Ectodermal cell (in vitro differentiated cells): Measurements from ENCODE around the gene SESTD1.
"Not testable (repeated sequence)": the region's sequence is repeated elsewhere in the genome, so short reads cannot be mapped to it uniquely, and the experiment has no call there.

Source experiments
- H3K27ac ChIP-seq: 2 replicates; pipeline ENCODE4 v1.7.0; 2013; ENCODE audit warnings: mild to moderate bottlenecking, low read depth, low read length; ENCODE audit not compliant: insufficient read depth, poor library complexity, severe bottlenecking
- H3K27me3 ChIP-seq: 2 replicates; pipeline ENCODE4 v1.7.0; 2013; ENCODE audit warnings: mild to moderate bottlenecking, low read length; ENCODE audit not compliant: insufficient read depth, control insufficient read depth, poor library complexity, severe bottlenecking
- H3K36me3 ChIP-seq: one replicate; pipeline ENCODE4 v1.7.0; 2013; ENCODE audit warnings: low read length; ENCODE audit not compliant: control insufficient read depth, insufficient read depth
- H3K4me1 ChIP-seq: one replicate; pipeline ENCODE4 v1.7.0; 2013; ENCODE audit warnings: low read length; ENCODE audit not compliant: control insufficient read depth, insufficient read depth
- H3K4me3 ChIP-seq: 2 replicates; pipeline ENCODE4 v1.7.0; 2013; ENCODE audit warnings: low read depth, low read length, control low read depth; ENCODE audit not compliant: insufficient read depth
- H3K9me3 ChIP-seq: 2 replicates; pipeline ENCODE4 v1.7.0; 2013; ENCODE audit warnings: mild to moderate bottlenecking, low read length, moderate library complexity; ENCODE audit not compliant: control insufficient read depth
- WGBS, 2 experiments: methylation state at CpG; one replicate each; pipeline ENCODE4 v1.1.7; 2013; ENCODE audit warnings: missing lambda C conversion rate in 2 of 2; 5-methylcytosine and 5-hydroxymethylcytosine counted together

The SESTD1 gene

DNA sequence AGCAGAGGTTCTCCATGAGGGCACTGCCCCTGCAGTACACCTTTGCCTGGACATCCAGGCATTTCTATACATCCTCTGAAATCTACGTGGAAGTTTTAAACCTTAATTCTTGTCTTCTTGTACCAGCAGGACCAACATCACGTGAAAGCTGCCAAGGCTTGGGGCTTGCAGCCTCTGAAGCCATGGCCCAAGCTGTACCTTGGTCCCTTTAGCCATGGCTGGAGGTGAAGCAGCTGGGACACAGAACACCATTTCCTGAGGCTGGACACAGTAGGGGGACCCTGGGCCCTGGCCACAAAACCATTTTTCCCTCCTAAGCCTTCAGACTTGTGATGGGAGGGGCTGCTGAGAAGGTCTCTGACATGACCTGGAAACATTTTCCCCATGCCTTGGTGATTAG, 181.9 kb downstream of the SESTD1 start:
- Histone ChIP-seq H3K36me3 (no peaks in the 10 kb centered on the region), H3K9me3 (no peaks in the 10 kb centered on the region), H3K4me3 (no peak overlapping the region), H3K4me1 (no peaks in the 10 kb centered on the region), H3K27me3 (no peaks in the 10 kb centered on the region), H3K27ac (no peak overlapping the region)
- WGBS, 2 experiments = 93 to 94% methylated on average over 2 of the region's 2 CpGs

DNA sequence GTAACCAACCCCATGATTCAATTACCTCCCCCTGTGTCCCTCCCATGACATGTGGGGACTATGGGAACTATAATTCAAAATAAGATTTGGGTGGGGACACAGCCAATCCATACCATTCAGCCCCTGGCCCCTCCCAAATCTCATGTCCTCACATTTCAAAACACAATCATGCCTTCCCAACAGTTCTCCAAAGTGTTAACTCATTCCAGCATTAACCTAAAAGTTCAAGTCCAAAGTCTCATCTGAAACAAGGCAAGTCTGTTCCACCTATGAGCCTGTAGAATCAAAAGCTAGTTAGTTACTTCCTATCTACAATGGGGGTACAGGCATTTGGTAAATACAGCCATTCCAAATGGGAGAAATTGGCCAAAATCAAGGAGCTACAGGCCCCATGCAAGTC, 182.7 kb downstream of the SESTD1 start:
- no peaks in the 10 kb centered on the region for H3K4me1 ChIP-seq

DNA sequence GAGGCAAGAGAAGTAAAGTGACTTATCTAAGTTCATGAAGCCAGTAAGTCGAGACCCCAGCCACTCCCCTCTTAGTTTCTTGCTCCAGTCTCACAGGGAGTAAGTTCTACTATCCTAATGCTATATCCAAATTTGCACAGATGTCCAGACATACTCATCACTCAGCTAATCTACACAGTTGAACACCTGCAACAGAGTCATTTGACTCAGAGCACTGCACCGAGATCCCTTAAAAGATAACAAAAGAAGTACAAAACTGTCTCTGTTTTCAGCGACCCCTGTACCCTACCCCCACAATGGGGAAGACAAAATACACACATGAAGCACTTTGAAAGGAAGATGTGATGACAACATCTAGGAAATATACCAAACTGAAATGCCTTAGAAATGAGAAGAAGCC, 192.1 kb downstream of the SESTD1 start:
- H3K4me1 ChIP-seq = no peaks in the 10 kb centered on the region
- H3K4me3 ChIP-seq = no peak overlapping the region
- no peaks in the 10 kb centered on the region for H3K27me3 ChIP-seq
- no peak overlapping the region for H3K27ac ChIP-seq
- 90 to 97% methylated on average over 3 of the region's 3 CpGs for WGBS, 2 experiments
- no peaks in the 10 kb centered on the region for H3K9me3 ChIP-seq
- no peaks in the 10 kb centered on the region for H3K36me3 ChIP-seq

More for the DNA sequence above, 182.7 kb downstream of the SESTD1 start:
- Histone ChIP-seq H3K36me3 (no peaks in the 10 kb centered on the region), H3K27me3 (no peaks in the 10 kb centered on the region), H3K4me3 (no peak overlapping the region), H3K27ac (no peak overlapping the region), H3K9me3 (no peaks in the 10 kb centered on the region)

DNA sequence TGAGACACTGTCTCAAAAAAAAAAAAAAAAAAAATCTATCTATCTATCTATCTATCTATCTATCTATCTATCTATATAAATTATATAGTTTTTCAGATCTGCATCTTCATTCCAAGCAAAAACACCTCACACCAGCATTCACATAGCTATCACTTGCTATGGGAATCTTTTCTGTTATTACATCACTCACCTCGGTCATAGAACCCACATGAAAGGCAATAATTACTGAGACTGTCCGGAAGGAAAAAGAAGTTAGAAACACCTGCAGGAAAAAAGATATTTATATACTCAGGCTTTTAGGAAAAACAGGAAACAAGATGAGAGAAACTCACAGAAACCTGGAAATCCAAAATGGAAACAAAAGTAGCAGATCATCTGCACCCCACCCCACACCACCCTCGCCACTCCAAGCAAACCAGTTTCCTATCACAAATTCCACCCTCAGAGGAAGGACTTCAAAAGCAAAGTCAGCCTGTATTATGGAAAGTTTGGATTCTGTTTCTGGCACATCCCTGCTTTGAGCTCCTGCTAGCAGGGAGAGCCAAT, 192.7 kb downstream of the SESTD1 start:
- H3K36me3 ChIP-seq = no peaks in the 10 kb centered on the region
- H3K4me1 ChIP-seq = no peaks in the 10 kb centered on the region
- no peak overlapping the region for H3K4me3 ChIP-seq
- H3K27ac ChIP-seq = no peak overlapping the region
- WGBS, 2 experiments = 93 to 100% methylated on average over 3 of the region's 3 CpGs
- H3K27me3 ChIP-seq = no peaks in the 10 kb centered on the region
- no peaks in the 10 kb centered on the region for H3K9me3 ChIP-seq

DNA sequence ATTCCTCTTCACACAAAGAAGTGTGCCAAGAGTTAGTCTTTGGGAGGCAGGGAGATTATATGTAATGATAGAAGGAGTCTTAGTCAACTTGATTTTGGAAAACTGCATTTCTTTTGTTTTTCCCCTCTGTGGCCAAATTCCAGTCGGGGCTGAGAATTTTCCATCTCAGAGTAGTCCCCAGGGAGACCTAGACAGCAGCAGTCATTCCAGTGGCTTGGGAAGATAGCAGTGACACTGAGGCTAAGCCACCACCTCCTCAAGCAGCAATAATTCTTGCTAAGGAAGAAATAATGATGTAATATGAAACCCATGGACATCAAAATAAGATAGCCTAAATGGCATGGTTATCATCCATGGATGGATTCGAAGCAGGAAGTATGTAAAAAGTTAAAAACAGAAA, 193.7 kb downstream of the SESTD1 start:
- 94 to 96% methylated on average over 1 of the region's 2 CpGs for WGBS, 2 experiments
- H3K27me3 ChIP-seq = no peaks in the 10 kb centered on the region
- H3K4me3 ChIP-seq = no peak overlapping the region
- no peaks in the 10 kb centered on the region for H3K4me1 ChIP-seq
- H3K9me3 ChIP-seq = no peaks in the 10 kb centered on the region
- H3K36me3 ChIP-seq = no peaks in the 10 kb centered on the region
- no peak overlapping the region for H3K27ac ChIP-seq

DNA sequence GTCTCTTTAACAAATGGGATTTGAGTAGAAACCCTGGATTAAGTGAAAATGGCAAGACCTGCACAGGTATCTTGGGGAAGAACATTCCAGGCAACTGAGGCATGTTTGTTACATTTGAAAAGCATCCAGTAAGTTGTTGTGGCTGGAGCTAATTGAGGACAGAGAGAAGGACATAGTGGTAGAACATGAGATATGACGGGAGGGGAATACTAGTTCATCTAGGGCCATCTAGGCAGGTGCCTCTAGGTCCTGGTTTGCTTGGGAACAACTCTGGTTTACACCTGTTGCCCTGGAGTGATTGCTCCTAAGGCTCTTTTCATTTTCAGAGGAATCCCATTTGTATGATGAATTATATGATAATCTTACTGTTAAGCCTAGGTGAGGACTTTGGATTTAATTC, 194.9 kb downstream of the SESTD1 start:
- no peak overlapping the region for H3K27ac ChIP-seq
- no peaks in the 10 kb centered on the region for H3K36me3 ChIP-seq
- no peaks in the 10 kb centered on the region for H3K27me3 ChIP-seq
- H3K4me3 ChIP-seq = no peak overlapping the region
- H3K9me3 ChIP-seq = no peaks in the 10 kb centered on the region
- H3K4me1 ChIP-seq = no peaks in the 10 kb centered on the region
- WGBS, 2 experiments = 45 to 48% methylated on average over 1 of the region's 1 CpG

DNA sequence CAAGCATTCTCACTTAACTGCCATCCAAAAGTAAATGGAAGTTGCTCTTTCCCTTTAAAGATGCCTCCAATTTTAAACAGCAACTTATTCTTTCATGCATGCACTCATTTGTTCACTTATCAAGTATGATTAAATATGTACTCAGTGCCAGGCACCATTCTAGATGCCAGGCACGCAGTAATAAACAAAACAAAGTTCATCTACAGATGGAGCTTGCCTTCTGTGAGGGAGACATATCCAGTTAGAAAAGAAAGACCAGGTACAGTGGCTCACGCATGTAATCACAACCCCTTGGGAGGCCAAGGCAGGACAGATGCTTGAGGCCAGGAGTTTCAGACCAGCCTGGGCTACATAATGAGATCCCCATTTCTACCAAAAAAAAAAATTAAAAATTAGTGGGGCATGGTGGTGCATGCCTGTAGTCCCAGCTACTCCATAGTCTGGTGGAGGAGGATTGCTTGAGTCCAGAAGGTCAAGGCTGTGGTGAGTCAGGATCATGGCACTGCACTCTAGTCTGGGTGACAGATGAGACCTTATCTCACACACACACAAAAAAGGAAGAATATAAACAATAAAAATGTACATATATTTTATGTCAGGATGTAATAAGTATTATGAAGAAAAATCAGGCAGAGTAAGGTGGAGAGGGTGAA, 195.5 kb downstream of the SESTD1 start:
- H3K27ac ChIP-seq = no peak overlapping the region
- no peaks in the 10 kb centered on the region for H3K36me3 ChIP-seq
- H3K4me3 ChIP-seq = no peak overlapping the region
- no peaks in the 10 kb centered on the region for H3K4me1 ChIP-seq
- no peaks in the 10 kb centered on the region for H3K27me3 ChIP-seq
- H3K9me3 ChIP-seq = no peaks in the 10 kb centered on the region
- 90 to 92% methylated on average over 2 of the region's 2 CpGs for WGBS, 2 experiments

DNA sequence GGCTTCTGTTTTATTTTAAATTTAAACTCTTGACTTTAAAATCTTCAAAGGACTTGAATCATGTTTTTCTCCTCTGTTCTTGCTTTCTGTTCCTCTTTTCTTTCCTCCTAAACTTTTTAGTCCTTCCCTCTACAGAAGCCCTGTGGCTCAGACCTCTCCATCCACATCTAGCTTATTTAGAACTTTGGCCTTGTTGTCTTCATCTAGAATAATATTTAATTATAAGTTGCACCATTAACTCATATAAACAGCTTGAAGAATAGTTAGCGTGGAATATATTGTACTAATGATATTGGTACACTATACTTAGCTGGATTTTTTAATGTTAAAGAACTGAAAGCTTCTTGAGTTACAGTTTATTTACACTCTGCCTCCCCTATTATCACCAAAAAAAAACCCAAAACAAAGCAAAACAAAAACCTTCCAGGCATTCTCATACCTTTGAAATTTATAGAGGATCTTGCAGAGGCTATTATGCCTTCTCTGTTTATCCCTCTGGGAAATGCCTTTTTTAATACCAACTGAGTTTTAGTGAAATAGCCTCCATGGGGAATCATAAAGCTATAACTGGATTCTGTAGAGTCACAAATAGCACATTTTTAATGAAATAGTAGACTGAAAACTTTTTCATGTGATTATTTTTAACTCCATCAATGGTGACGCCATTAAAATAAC, 205.5 kb downstream of the SESTD1 start:
- Histone ChIP-seq H3K4me1 (peaks cover 11% of the 10 kb centered on the region), H3K36me3 (no peaks in the 10 kb centered on the region), H3K27ac (peak overlapping the region; percentile 80), H3K9me3 (no peaks in the 10 kb centered on the region), H3K4me3 (no peak overlapping the region), H3K27me3 (no peaks in the 10 kb centered on the region)
- 100% methylated on average over 1 of the region's 2 CpGs; no CpG with 5 or more reads in 1 of the 2 experiments for WGBS, 2 experiments

DNA sequence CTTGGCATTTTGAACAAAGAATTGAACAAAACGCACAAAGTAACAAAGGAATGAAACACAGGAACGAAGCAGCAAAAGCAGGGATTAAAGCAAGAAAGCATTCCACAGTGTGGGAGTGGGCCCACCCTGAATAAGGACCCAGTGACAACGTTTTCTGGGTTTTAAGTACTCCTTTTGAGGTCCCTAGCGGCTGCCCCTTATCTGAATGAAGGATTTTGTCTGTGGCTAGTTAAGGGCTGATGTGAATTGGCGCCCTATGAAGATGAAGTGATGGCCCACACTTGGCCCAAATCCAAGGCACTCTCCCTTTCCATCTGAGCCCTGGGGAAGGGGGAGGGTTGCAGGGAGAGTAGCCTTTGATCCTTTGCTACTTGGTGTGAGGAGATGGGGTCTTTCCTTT, 206.9 kb downstream of the SESTD1 start:
- WGBS, 2 experiments = 73 to 81% methylated on average over 5 of the region's 5 CpGs
- Histone ChIP-seq H3K27me3 (no peaks in the 10 kb centered on the region), H3K9me3 (no peaks in the 10 kb centered on the region), H3K27ac (peak overlapping the region; percentile 80), H3K36me3 (no peaks in the 10 kb centered on the region), H3K4me3 (no peak overlapping the region), H3K4me1 (peaks cover 11% of the 10 kb centered on the region)

DNA sequence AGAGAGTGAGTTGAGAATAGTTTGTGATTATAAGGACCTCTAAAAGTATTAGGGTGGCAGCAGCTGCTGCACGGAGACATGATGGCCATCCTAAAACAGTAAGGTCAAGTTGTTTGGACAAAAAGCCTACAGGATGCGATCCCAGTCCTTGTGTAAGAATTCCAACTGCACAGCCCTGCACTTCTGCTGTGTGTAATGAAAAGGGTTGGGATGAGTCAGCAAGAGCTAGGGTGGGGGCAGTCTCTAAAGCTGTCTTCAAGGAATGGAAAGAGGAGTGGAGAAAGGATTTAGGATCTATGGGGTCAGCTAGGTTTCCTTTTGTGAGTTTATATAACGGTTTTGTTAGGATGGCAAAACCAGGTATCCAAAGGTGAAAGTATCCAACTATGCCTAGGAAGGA, 211.1 kb downstream of the SESTD1 start:
- H3K9me3 ChIP-seq, H3K4me3 ChIP-seq, H3K27ac ChIP-seq, H3K27me3 ChIP-seq, H3K36me3 ChIP-seq: not testable (repeated sequence)
- peaks cover 14% of the 10 kb centered on the region for H3K4me1 ChIP-seq
- 94 to 95% methylated on average over 3 of the region's 3 CpGs for WGBS, 2 experiments
